K562 (cell line): Measurements from ENCODE around the gene PPM1E. TPM values are rescaled to one million over a fixed set of nuclear protein-coding genes. Genes with fewer than 3 reads are reported as not detected.
A peak's percentile ranks its signal among the peaks of the same experiment; 100 is the strongest.

Experiments used
- ARNT ChIP-seq, 2 experiments: fragments of 450-650 bp; IDR thresholded peaks; 2 replicates each; pipeline ENCODE4 v1.6.1; 2016; ENCODE audit warnings: mild to moderate bottlenecking in 1 of 2
- MAZ ChIP-seq, 2 experiments: fragments of 450-650 bp in 1 of 2; sonication (generic) in 1 of 2; formaldehyde crosslinking; IDR thresholded peaks in 1 of 2; conservative IDR thresholded peaks in 1 of 2; 2 replicates each; pipeline versions ENCODE4 v1.4.0 to v1.5.0; 2020; ENCODE audit warnings: mild to moderate bottlenecking in 1 of 2, missing genetic modification reagents in 1 of 2
- NCOR1 ChIP-seq: fragments of 450-650 bp; IDR thresholded peaks from 2 replicates; pipeline ENCODE4 v1.6.1; 2016; ENCODE audit warnings: mild to moderate bottlenecking, moderate library complexity
- REST ChIP-seq, 2 experiments: fragments of 450-650 bp; formaldehyde crosslinking in 1 of 2; IDR thresholded peaks; 2 replicates each; pipeline versions ENCODE4 v1.4.0 to v1.6.1; 2014 to 2020; ENCODE audit warnings: mild to moderate bottlenecking in 2 of 2, borderline replicate concordance in 1 of 2, low read depth in 1 of 2
- ZNF217 ChIP-seq: sonication (generic); formaldehyde crosslinking; IDR thresholded peaks from 2 replicates; pipeline ENCODE4 v1.8.0; 2022; ENCODE audit warnings: mild to moderate bottlenecking, missing genetic modification reagents
- ZNF318 ChIP-seq, 2 experiments: fragments of 450-650 bp; IDR thresholded peaks; 2 replicates each; pipeline ENCODE4 v1.6.1; 2016; ENCODE audit warnings: mild to moderate bottlenecking in 2 of 2, borderline replicate concordance in 1 of 2, low read depth in 1 of 2, moderate library complexity in 1 of 2
- polyA plus RNA-seq, 8 experiments: library from polyadenylated mRNA; depleted of rRNA in 4 of 8; stranded (reverse) in 5 of 8; unstranded in 3 of 8; fragments of >200 nt; fragmentation: Nextera tagmentation in 2 of 8; fragmentation: Illumina TruSeq in 1 of 8; extraction: Ambion mirVana in 2 of 8; extraction: Trizol in 1 of 8; gene quantifications; 2 replicates each; pipeline versions ENCODE4 v1.2.1 to v1.2.3, GENCODE V29; 2011 to 2014; ENCODE audit warnings: inconsistent platforms in 1 of 8, missing spikeins in 1 of 8
- total RNA-seq, 7 experiments: library from RNA; depleted of rRNA in 6 of 7; stranded (reverse); fragments of >200 nt in 6 of 7; fragmentation: Illumina TruSeq in 2 of 7; extraction: Trizol in 2 of 7; gene quantifications; 2 replicates each; pipeline versions ENCODE4 v1.2.1 to v1.2.3, GENCODE V29; 2011 to 2021; ENCODE audit warnings: low replicate concordance in 1 of 7

PPM1E gene
- total and polyA plus RNA-seq, 9 of the 15 experiments (the other 6 are each of a cell fraction or from before 2014, with no cell fraction given): 1.0 to 5.7 (median 4.7) TPM

- TF ChIP-seq REST (IDR thresholded peaks at IDR 0.05; ENCODE audit: borderline replicate concordance) (peak; percentile 89; the same call in 1 of the 2 replicates), REST (CRISPR knock-in tag; IDR thresholded peaks at IDR 0.05; ENCODE audit: low read depth) (no peak), ARNT (IDR thresholded peaks at IDR 0.05) (peak in 1 of 2 experiments; percentile 26; a peak in 1 of 4 replicates), NCOR1 (0 out of 2 replicates have a peak, but pooled peaks have one; percentile 3), ZNF318 (IDR thresholded peaks at IDR 0.05; ENCODE audit: borderline replicate concordance in 1 of 2, low read depth in 1 of 2) (no peak), ZNF217 (CRISPR knock-in tag) (no peak), MAZ (CRISPR knock-in tag; conservative IDR thresholded peaks at IDR 0.05 in 1 of 2, IDR thresholded peaks at IDR 0.05 in 1 of 2) (peak in 1 of 2 experiments; percentile 42; a peak in 1 of 4 replicates)
These were observed 248.9 kb downstream of the PPM1E start (continued) for GRCh38 chr17:59004338-59005111.
